GM10266 (cell line): ENCODE results near the gene FGL2.
"Not testable (repeated sequence)": the region's sequence is repeated elsewhere in the genome, so short reads cannot be mapped to it uniquely, and the experiment has no call there.

ENCODE experiments used
- DNase-seq: peaks from one replicate; pipeline ENCODE4 v3.0.0; 2012; ENCODE audit errors: extremely low spot score
- CTCF ChIP-seq: IDR thresholded peaks from 2 replicates; pipeline ENCODE4 v1.5.1; 2012; ENCODE audit warnings: mild to moderate bottlenecking, low read depth; ENCODE audit not compliant: control insufficient read depth, insufficient read depth; ENCODE audit errors: missing control alignments

Gene FGL2

GRCh38 chr7:77223261-77223660 is 23.6 kb upstream of the FGL2 start:
- no peak for DNase-seq
- no peak for TF ChIP-seq CTCF

DNA sequence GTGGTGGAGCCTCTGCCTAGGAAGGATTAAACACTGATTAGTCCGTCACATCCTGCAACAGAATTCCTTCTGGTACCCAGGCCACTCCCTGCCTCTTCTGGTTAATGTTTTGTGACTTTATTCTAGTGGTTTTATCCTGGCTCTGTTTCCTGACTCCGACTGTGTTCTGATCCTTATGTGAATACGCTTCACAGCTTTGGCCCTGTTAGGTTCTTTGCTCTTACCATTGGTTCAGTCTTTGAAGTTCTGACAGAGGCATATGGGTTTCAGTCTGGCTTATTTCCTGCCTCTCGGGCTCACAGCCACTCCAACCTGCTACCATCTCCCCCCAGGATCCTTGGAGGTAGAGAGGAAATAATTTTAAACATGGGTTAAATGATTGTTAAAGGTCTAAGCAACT is 23.2 kb upstream of the FGL2 start:
- no peak for DNase-seq
- TF ChIP-seq CTCF: no peak

DNA sequence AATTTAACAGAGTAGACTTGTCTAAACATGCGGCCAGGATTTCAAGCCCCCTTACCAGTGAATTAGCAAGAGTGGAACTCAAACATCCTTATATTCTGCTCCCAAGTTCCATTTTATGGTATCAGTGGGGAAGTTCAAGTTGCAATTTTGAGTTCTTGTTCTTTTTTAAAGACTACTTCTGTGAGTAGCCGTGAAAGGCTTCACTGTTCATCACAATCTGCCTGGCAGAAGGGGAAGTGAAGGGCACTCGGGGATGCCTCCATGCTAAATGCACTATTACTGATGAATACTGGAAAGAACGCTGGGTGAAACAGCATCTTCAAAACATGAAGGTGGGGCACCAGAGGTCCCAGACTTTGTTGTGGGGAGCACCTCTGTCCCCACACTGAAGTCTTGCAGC is 22.4 kb upstream of the FGL2 start:
- no peak for DNase-seq
- no peak for TF ChIP-seq CTCF

DNA sequence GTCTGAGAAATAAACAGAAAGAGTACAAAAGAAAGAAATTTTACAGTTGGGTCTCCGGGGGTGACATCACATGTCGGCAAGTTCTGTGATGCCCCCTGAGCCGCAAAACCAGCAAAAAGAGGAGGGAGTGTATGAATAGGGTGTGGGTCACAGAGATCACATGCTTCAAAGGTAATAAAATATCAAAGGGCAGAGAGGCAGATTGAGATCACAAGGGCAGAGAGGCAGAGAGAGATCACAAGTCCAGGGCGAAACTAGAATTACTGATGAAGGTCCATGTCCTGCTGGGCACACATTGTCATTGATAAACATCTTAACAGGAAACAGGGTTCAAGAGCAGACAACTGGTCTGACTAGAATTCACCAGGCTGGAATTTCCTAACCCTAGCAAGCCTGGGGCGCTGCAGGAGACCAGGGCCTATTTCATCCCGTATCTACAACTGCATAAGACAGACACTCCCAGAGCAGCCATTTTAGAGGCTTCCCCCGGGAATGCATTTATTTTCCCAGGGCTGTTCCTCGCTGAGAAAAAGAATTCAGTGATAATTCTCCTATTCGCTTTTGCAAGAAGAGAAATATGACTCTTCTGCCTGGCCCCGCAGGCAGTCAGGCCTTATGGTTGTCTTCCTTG is 20.2 kb upstream of the FGL2 start:
- DNase-seq: not testable (repeated sequence)

GRCh38 chr7:77217474-77218185 is 18.0 kb upstream of the FGL2 start:
- TF ChIP-seq CTCF: no peak
- no peak for DNase-seq

DNA sequence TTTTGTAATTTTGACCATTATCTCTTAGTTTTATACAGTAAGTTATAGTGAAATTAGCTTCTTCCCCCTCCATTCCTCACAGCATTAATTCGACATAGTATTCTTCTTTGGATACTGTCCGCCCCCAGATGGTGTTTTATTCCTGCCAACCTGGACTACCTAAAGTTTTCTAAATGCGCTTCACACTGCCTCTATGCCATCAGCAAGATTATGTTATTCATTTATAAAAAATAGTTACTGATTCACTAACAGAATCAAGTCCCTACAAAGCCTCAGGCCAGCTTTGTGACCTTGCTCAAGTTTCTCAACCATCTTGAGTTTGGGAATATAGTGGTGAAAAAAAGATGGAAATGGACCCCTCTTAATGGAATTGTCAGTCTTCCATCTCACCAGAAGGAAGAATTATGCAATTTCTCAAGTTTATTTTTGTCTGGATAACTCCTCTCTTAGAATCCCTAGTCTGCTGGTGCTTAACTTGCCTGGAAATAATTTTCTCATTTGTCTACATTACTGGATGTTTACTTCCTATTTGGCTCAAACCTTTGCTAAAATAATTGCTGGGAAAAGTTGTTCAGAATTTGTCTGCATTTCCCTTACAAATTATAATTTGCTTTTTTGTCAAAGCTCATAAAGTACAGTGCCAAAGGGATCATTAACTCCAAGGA is 16.7 kb upstream of the FGL2 start:
- DNase-seq: no peak

More for the DNA sequence above, 16.7 kb upstream of the FGL2 start:
- no peak for TF ChIP-seq CTCF
